Suprapubic skin (tissue), 4 donors: Measurements from ENCODE around the gene KCNK16. TPM values are rescaled to one million over a fixed set of nuclear protein-coding genes. Genes with fewer than 3 reads are reported as not detected.

Experiments
- DNase-seq, 2 donors: peaks; one replicate each; pipeline ENCODE4 v3.0.0-alpha.2; 2019; ENCODE audit warnings: low spot score in 2 of 2
- H3K27ac ChIP-seq: fragments of 200-600 bp; sonication (generic); one replicate; pipeline ENCODE4 v1.5.1; 2019
- H3K27me3 ChIP-seq: fragments of 200-600 bp; sonication (generic); one replicate; pipeline ENCODE4 v1.5.1; 2019
- H3K36me3 ChIP-seq: fragments of 200-600 bp; sonication (generic); one replicate; pipeline ENCODE4 v1.5.1; 2019
- H3K4me1 ChIP-seq: fragments of 200-600 bp; sonication (generic); one replicate; pipeline ENCODE4 v1.5.1; 2019
- H3K4me3 ChIP-seq: fragments of 200-600 bp; sonication (generic); one replicate; pipeline ENCODE4 v1.5.1; 2019; ENCODE audit warnings: mild to moderate bottlenecking
- H3K9me3 ChIP-seq: fragments of 200-600 bp; sonication (generic); one replicate; pipeline ENCODE4 v1.5.1; 2019
- EP300 ChIP-seq: sonication (generic); formaldehyde crosslinking; IDR thresholded peaks from one replicate; pipeline ENCODE4 v1.6.1; 2017; ENCODE audit warnings: antibody characterized with exemption
- POLR2A ChIP-seq, 2 donors: fragments of 450-650 bp; IDR thresholded peaks; one replicate each; pipeline ENCODE4 v1.6.1; 2017; ENCODE audit warnings: antibody characterized with exemption in 2 of 2, mild to moderate bottlenecking in 2 of 2, moderate library complexity in 2 of 2
- POLR2AphosphoS5 ChIP-seq, 3 donors: sonication (generic); formaldehyde crosslinking; IDR thresholded peaks; one replicate each; pipeline ENCODE4 v1.6.1; 2017; ENCODE audit warnings: antibody characterized with exemption in 3 of 3
- WGBS: methylation state at CpG from one replicate; pipeline ENCODE4 v1.1.5; 2018; 5-methylcytosine and 5-hydroxymethylcytosine counted together
- total RNA-seq, 4 donors: library from RNA; depleted of rRNA; stranded (reverse); fragments of >200 nt; gene quantifications; one replicate each; pipeline ENCODE4 v1.1.0, GENCODE V29; 2016
- TF ChIP-seq, protein P1 (sequence below), 2 donors: fragments of 200-600 bp in 1 of 2; fragments of 450-650 bp in 1 of 2; sonication (generic) in 1 of 2; IDR thresholded peaks; one replicate each; pipeline ENCODE4 v1.5.1; 2016 to 2019; ENCODE audit warnings: antibody characterized with exemption in 2 of 2, mild to moderate bottlenecking in 1 of 2, moderate library complexity in 1 of 2

KCNK16 gene
- total RNA-seq, 4 donors from 2014 or later: not detected

DNA sequence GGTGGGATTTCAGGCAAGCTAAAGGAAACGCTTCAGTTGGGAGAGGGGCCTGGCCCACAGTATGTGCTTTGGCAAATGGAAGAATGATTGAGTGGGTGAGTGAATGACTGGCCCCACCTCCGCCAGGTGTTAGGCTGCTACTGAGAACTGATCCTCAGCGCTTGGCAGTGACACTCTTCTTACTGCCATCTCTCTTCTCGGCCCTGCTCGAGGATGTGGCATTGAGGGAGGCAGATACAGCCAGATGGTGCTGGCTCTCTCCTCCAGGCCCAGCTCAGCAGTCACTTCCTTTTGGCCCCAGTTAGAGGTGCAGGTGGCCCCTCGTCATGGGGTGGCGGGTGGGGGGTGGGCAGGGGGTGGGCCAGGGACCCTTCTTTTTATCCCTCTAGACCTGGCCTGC lies 54.3 kb downstream of the KCNK16 start:
- Histone ChIP-seq H3K9me3 (no peaks in the 10 kb centered on the region), H3K4me1 (peaks cover 6% of the 10 kb centered on the region), H3K27me3 (no peaks in the 10 kb centered on the region), H3K4me3 (no peak overlapping the region), H3K36me3 (no peaks in the 10 kb centered on the region), H3K27ac (no peak overlapping the region)
- 84% methylated on average over 6 of the region's 7 CpGs for WGBS
- TF ChIP-seq, protein P1, sequence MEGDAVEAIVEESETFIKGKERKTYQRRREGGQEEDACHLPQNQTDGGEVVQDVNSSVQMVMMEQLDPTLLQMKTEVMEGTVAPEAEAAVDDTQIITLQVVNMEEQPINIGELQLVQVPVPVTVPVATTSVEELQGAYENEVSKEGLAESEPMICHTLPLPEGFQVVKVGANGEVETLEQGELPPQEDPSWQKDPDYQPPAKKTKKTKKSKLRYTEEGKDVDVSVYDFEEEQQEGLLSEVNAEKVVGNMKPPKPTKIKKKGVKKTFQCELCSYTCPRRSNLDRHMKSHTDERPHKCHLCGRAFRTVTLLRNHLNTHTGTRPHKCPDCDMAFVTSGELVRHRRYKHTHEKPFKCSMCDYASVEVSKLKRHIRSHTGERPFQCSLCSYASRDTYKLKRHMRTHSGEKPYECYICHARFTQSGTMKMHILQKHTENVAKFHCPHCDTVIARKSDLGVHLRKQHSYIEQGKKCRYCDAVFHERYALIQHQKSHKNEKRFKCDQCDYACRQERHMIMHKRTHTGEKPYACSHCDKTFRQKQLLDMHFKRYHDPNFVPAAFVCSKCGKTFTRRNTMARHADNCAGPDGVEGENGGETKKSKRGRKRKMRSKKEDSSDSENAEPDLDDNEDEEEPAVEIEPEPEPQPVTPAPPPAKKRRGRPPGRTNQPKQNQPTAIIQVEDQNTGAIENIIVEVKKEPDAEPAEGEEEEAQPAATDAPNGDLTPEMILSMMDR (IDR thresholded peaks at IDR 0.05): no peak
- TF ChIP-seq POLR2AphosphoS5 (IDR thresholded peaks at IDR 0.05): no peak
- TF ChIP-seq EP300: no peak
- TF ChIP-seq POLR2A (IDR thresholded peaks at IDR 0.05): no peak
- DNase-seq: no peak

DNA sequence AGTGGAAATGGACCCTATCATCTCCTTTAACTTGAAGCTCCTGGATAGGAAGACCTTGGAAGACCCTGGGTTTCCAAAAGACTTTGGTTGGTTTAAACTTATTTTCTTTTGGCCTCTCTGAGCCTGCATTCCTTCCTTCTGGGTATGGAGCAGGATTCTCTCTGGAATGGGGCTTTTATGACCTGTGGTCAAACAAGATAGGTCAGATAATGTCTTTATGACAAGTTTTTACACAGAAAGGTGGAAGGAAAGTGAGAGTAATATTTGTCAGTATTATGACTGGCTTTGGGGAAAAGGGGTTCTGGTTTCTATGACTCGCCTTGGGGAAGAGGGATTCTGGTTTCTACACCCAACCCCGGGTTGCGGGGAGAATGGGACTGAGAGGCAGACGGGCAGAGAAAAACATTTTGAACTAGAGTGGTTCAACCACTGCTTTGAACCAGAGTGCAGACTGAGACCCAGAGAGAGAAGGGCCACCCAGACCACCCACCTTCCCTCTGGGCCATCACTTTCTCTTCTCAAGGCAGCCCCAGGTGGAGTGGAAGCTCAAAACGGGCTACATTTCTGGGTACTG lies 55.6 kb downstream of the KCNK16 start:
- WGBS: 80% methylated on average over 5 of the region's 5 CpGs
- H3K9me3 ChIP-seq: no peaks in the 10 kb centered on the region

DNA sequence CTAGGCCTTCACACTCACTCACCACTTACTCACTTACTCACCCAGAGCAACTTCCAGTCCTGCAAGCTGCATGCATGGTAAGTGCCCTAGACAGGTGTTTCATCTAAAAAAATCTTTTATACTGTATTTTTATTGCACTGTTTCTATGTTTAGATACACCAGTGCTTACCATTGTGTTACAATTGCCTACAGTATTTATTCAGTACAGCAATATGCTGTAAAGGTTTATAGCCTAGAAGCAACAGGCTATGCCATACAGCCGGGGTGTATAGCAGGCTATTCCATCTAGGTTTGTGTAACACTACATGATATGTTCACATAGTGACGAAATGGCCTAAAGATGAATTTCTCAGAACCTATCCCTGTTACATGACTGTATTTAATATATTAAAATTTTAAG lies 56.1 kb downstream of the KCNK16 start:
- WGBS: 86% methylated on average over 2 of the region's 2 CpGs

More for the DNA sequence above, 55.6 kb downstream of the KCNK16 start:
- Histone ChIP-seq H3K4me1 (peaks cover 9% of the 10 kb centered on the region), H3K27me3 (peaks cover 2% of the 10 kb centered on the region), H3K4me3 (no peak overlapping the region), H3K27ac (no peak overlapping the region), H3K36me3 (no peaks in the 10 kb centered on the region)
- TF ChIP-seq EP300 (no peak), POLR2AphosphoS5 (IDR thresholded peaks at IDR 0.05) (no peak)
- DNase-seq: no peak

More for the DNA sequence above, 56.1 kb downstream of the KCNK16 start:
- Histone ChIP-seq H3K27ac (no peak overlapping the region), H3K4me1 (peaks cover 9% of the 10 kb centered on the region), H3K9me3 (no peaks in the 10 kb centered on the region), H3K36me3 (no peaks in the 10 kb centered on the region), H3K27me3 (peaks cover 7% of the 10 kb centered on the region), H3K4me3 (no peak overlapping the region)
- no peak for DNase-seq
- TF ChIP-seq EP300 (no peak), POLR2AphosphoS5 (IDR thresholded peaks at IDR 0.05) (no peak), POLR2A (IDR thresholded peaks at IDR 0.05) (no peak)
- TF ChIP-seq, protein P1 (IDR thresholded peaks at IDR 0.05): no peak

Other genes with a start within 250 kb of the KCNK16 start
- 10 to 100 TPM; 12.1 to 17.4 (median 14.4) TPM for gene SAYSD1, start 207.5 kb downstream of the KCNK16 start, total RNA-seq
- 10 to 100 TPM; 18.6 to 43.9 (median 26.3) TPM for gene KCNK5, start 93.2 kb downstream of the KCNK16 start, total RNA-seq
- gene KCNK17, start 8.3 kb downstream of the KCNK16 start, total RNA-seq: not detected